ENCODE measurements around the gene NUP153. TPM values are rescaled to one million over a fixed set of nuclear protein-coding genes. Genes with fewer than 3 reads are reported as not detected.

Gene NUP153
- total and polyA plus RNA-seq, 10 of the 15 experiments (the other 5 are each of a cell fraction or from before 2014, with no cell fraction given) = 13.9 to 77.7 (median 56.2) TPM

- peak; percentile 68 for ATAC-seq
- FAIRE-seq = no peak
- Histone ChIP-seq H3K4me2 (ENCODE audit: control insufficient read depth, insufficient read depth) (no peak overlapping the region), H4K20me1 (ENCODE audit: control insufficient read depth, insufficient read depth) (no peaks in the 10 kb centered on the region), H3K27me3 (replicated peaks in 1 of 2; ENCODE audit: control insufficient read depth in 2 of 2, insufficient read depth in 2 of 2, low read length in 1 of 2) (no peaks in the 10 kb centered on the region), H3K4me3 (no peak overlapping the region), H3K4me1 (ENCODE audit: control insufficient read depth, insufficient read depth, low read length) (no peaks in the 10 kb centered on the region), H2AFZ (ENCODE audit: control insufficient read depth, low read depth, low read length) (no peak overlapping the region), H3K27ac (ENCODE audit: control insufficient read depth, insufficient read depth) (no peak overlapping the region), H3K9me3 (replicated peaks; ENCODE audit: control insufficient read depth, insufficient read depth, low read length) (no peaks in the 10 kb centered on the region), H3K9ac (ENCODE audit: control insufficient read depth, insufficient read depth, low read length) (no peak overlapping the region), H3K79me2 (ENCODE audit: control insufficient read depth, insufficient read depth, low read length) (no peaks in the 10 kb centered on the region), H3K36me3 (ENCODE audit: control insufficient read depth in 2 of 2, insufficient read depth in 2 of 2, low read length in 1 of 2) (no peaks in the 10 kb centered on the region)
- in situ Hi-C loops (cut with MboI) (no loop called here), intact Hi-C loops (cut with micrococcal nuclease; ENCODE audit: unreplicated experiment) (no loop called here)
- no TSS peak for BruUV-seq (replicated peaks)
- ChIA-PET POLR2A (interaction anchor here (0.7 kb wide), 1 partner anchor 213 kb away, joined by 3 read pairs; no protein-coding TSS in a partner anchor), RAD21 (ENCODE audit: unreplicated experiment) (interaction anchor here (1.0 to 1.1 kb wide), 3 partner anchors 15 to 230 kb away, joined by 3 read pairs; no protein-coding TSS in a partner anchor), CTCF (interaction anchor here (0.9 to 5.6 kb wide), 6 partner anchors 13 to 428 kb away, joined by 3 to 70 read pairs (median 6); partner anchors contain the start of gene FAM8A1), SMC1A (ENCODE audit: uncharacterized antibody, unreplicated experiment) (interaction anchor here (0.6 to 6.2 kb wide), 7 partner anchors 115 to 434 kb away, joined by 3 to 60 read pairs (median 3); no protein-coding TSS in a partner anchor)
- no peak for DNase-seq (ENCODE audit: low read depth, low spot score)
- TF ChIP-seq, protein P1, sequence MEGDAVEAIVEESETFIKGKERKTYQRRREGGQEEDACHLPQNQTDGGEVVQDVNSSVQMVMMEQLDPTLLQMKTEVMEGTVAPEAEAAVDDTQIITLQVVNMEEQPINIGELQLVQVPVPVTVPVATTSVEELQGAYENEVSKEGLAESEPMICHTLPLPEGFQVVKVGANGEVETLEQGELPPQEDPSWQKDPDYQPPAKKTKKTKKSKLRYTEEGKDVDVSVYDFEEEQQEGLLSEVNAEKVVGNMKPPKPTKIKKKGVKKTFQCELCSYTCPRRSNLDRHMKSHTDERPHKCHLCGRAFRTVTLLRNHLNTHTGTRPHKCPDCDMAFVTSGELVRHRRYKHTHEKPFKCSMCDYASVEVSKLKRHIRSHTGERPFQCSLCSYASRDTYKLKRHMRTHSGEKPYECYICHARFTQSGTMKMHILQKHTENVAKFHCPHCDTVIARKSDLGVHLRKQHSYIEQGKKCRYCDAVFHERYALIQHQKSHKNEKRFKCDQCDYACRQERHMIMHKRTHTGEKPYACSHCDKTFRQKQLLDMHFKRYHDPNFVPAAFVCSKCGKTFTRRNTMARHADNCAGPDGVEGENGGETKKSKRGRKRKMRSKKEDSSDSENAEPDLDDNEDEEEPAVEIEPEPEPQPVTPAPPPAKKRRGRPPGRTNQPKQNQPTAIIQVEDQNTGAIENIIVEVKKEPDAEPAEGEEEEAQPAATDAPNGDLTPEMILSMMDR (IDR thresholded peaks at IDR 0.05 in 2 of 3, conservative IDR thresholded peaks at IDR 0.05 in 1 of 3; ENCODE audit: control insufficient read depth in 2 of 3, extremely low read depth in 1 of 3, insufficient read depth in 1 of 3, low read depth in 3 of 3, low read length in 3 of 3) = peak in 2 of 3 experiments; percentile 11 to 35; a peak in 1 of 6 replicates
- TF ChIP-seq, protein P2, sequence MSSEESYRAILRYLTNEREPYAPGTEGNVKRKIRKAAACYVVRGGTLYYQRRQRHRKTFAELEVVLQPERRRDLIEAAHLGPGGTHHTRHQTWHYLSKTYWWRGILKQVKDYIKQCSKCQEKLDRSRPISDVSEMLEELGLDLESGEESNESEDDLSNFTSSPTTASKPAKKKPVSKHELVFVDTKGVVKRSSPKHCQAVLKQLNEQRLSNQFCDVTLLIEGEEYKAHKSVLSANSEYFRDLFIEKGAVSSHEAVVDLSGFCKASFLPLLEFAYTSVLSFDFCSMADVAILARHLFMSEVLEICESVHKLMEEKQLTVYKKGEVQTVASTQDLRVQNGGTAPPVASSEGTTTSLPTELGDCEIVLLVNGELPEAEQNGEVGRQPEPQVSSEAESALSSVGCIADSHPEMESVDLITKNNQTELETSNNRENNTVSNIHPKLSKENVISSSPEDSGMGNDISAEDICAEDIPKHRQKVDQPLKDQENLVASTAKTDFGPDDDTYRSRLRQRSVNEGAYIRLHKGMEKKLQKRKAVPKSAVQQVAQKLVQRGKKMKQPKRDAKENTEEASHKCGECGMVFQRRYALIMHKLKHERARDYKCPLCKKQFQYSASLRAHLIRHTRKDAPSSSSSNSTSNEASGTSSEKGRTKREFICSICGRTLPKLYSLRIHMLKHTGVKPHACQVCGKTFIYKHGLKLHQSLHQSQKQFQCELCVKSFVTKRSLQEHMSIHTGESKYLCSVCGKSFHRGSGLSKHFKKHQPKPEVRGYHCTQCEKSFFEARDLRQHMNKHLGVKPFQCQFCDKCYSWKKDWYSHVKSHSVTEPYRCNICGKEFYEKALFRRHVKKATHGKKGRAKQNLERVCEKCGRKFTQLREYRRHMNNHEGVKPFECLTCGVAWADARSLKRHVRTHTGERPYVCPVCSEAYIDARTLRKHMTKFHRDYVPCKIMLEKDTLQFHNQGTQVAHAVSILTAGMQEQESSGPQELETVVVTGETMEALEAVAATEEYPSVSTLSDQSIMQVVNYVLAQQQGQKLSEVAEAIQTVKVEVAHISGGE (CRISPR knock-in tag; IDR thresholded peaks at IDR 0.05) = no peak
- TF ChIP-seq, protein P3, sequence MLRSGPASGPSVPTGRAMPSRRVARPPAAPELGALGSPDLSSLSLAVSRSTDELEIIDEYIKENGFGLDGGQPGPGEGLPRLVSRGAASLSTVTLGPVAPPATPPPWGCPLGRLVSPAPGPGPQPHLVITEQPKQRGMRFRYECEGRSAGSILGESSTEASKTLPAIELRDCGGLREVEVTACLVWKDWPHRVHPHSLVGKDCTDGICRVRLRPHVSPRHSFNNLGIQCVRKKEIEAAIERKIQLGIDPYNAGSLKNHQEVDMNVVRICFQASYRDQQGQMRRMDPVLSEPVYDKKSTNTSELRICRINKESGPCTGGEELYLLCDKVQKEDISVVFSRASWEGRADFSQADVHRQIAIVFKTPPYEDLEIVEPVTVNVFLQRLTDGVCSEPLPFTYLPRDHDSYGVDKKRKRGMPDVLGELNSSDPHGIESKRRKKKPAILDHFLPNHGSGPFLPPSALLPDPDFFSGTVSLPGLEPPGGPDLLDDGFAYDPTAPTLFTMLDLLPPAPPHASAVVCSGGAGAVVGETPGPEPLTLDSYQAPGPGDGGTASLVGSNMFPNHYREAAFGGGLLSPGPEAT (IDR thresholded peaks at IDR 0.05; ENCODE audit: low read depth) = no peak
- TF ChIP-seq IKZF1 (conservative IDR thresholded peaks at IDR 0.05) (0 out of 2 replicates have a peak, but pooled peaks have one; percentile 8), NRF1 (conservative IDR thresholded peaks at IDR 0.05; ENCODE audit: low read depth, low read length) (no peak), ZSCAN29 (IDR thresholded peaks at IDR 0.05) (no peak)
- 40% methylated on average over 7 of the region's 7 CpGs for WGBS (ENCODE audit: insufficient coverage, insufficient replicate concordance, low lambda C conversion rate, missing lambda C conversion rate)
Observed at GRCh38 chr6:17585766-17586490, 120.8 kb downstream of the NUP153 start.

All from GM12878 (cell line).